Suppressor macrophage treated with lipopolysaccharide for 4 hours (primary cell): ENCODE data around the gene CLEC4C.
"Not testable (repeated sequence)": the region's sequence is repeated elsewhere in the genome, so short reads cannot be mapped to it uniquely, and the experiment has no call there.

Experiments used
- DNase-seq: peaks from one replicate; pipeline ENCODE4 v3.0.0-alpha.2; 2020

Gene CLEC4C, protein sequence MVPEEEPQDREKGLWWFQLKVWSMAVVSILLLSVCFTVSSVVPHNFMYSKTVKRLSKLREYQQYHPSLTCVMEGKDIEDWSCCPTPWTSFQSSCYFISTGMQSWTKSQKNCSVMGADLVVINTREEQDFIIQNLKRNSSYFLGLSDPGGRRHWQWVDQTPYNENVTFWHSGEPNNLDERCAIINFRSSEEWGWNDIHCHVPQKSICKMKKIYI

DNA sequence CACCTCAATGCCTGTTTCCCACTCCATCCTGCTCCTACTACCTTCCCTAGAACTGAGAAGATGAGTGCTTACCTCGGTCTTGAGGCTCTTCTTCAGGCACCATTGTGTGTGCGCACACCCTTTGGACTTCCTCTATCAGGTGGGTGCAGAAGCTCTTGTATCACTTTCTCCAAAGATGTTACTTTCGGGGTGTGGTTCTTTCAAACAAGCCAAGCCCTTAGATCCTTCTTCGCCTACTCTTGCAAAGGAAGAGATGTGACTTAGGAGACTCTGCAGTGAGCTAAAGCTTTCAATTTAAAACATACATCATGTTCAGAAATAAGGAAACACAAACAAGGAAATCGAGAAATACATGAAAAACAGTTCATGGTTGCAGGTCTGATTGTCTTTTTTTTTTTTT, at the start of gene CLEC4C:
Gene CLEC4C, minus strand, starts transcription at position 130 of the 400 bp plus-strand sequence. Its CDS starts 27 bp downstream, at position 103.
- DNase-seq: peak; percentile 48

DNA sequence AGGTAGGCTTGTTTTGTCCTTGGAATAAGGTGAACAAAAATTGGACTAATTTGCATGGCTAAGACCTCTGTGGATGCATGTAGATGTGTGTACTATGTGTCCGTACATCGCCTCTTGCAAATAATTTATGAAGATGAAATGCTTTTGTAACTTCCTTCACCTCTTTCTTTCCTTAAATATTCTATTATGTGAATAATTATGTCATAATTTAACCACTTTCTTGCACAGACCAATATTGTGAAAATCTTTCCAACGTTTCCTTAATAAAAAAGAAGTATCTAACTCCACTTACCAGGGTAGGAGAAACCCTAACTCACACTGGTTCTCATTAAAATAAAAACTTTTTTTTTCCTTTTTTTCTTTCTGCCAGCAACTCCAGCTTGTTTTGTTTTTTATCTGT, 46.0 kb upstream of the CLEC4C start:
- DNase-seq: no peak

DNA sequence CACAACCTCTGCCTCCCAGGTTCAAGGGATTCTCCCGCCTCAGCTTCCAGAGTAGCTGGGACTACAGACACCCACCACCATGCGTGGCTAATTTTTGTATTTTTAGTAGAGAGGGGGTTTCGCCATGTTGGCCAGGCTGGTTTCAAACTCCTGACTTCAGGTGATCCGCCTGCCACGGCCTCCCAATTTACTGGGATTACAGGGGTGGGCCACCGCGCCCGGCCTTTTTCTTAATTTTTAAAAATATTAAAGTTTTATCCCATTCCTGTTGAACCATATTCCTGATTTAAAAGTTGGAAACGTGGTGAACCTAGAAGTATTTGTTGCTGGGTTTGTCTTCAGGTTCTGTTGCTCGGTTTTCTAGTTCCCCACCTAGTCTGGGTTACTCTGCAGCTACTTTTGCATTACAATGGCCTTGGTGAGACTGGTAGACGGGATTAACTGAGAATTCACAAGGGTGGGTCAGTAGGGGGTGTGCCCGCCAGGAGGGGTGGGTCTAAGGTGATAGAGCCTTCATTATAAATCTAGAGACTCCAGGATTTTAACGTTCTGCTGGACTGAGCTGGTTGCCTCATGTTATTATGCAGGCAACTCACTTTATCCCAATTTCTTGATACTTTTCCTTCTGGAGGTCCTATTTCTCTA, 41.8 kb upstream of the CLEC4C start, which contains the start of gene NANOG:
Gene NANOG, plus strand, starts transcription at position 519 of the 645 bp plus-strand sequence. CDS start 213 bp downstream, outside the sequence.
- not testable (repeated sequence) for DNase-seq

DNA sequence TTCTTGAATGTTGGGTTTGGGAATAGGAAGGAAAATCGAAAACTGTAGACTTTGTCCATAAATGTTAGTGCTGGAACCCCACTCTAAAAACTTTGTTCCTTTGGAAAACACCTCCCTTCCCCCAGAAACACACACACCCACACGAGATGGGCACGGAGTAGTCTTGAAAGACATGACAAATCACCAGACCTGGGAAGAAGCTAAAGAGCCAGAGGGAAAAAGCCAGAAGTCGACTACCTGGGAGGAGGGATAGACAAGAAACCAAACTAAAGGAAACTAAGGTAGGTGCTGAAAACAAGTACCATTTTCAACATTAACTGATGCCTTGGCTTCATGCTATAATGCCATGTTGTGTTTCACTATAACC, 41.1 kb upstream of the CLEC4C start:
- no peak for DNase-seq

DNA sequence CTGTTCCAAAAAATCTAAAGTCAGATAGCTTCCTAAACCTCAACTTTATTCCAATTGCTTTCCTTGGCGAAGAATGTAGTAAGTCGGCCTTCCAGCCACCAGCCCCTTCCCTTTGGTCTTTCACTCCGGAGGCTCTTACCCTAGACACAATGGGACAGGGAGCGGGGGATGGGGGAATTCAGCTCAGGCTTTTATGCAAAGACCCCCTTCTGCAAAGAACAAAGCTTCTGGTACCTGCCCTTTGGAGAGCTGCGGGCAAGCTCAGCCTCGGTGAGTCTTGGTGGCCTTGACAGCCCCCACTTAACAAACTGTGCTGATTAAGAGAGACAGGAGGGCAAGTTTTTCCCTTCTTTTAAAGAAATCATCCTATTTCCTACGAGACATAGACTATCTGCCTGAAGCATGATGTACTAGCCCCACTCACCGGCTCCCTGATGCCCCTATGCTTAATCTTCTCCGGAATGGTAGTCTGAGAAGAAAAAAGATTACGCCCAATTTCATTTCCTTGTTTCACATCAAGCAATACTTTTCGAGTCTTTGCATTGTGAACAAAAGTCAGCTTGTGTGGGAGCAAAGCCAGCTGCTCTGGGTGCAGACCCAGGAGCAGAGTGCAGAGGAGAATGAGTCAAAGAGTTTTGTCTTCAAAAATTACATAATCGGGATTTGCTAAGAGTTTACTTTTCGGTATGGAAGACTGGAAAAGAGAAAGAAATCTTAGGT, 40.6 kb upstream of the CLEC4C start:
- DNase-seq: peak; percentile 79

DNA sequence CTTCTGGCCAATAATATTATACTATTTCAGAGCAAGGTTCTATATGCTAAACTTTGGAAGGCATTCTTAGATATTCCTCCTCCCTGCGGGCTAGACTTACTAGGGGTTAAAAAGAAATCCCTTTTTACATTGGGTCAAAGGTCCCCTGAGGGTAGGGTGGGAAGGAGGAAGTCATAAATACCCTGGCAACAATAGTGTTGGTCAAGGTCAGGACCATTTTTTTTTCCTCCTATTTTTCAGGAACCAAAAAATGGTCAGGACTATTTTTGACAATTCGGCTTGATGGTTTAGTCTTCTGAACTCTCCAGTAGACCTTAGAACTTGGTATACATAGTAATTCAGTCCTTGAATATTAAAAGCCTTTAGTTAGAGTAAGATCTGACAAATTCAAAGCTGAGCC, 37.5 kb upstream of the CLEC4C start:
- DNase-seq: no peak

DNA sequence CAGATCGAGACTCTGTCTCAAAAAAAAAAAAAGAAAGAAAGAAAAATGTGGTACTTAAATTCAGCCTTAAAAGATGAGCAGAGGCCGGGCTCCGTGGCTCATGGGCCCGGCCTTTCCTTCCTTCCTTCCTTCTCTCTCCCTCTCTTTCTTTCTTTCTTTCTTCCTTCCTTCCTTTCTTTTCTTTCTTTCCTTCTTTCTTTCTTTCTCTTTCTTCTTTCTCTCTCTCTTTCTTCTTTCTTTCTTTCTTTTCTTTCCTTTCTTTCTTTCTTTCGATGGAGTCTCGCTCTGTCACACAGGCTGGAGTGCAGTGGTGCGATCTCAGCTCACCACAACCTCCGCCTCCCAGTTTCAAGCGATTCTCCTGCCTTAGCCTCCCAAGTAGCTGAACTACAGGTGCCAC, 36.3 kb upstream of the CLEC4C start:
- not testable (repeated sequence) for DNase-seq

DNA sequence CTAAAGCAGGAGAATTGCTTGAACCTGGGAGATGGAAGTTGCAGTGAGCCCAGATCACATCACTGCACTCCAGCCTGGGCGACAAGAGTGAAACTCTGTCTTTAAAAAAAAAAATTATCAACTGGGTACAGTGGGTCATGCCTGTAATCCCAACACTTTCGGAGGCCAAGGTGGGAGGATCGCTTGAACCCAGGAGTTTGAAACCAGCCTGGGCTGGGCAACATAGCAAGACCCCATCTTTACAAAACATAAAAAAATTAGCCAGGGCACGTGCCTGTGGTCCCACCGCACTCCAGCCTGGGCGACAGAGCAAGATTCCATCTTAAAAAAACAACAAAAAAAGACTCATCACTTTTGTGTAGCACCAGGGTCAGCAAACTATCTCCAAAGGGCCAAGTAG, 34.9 kb upstream of the CLEC4C start:
- no peak for DNase-seq

DNA sequence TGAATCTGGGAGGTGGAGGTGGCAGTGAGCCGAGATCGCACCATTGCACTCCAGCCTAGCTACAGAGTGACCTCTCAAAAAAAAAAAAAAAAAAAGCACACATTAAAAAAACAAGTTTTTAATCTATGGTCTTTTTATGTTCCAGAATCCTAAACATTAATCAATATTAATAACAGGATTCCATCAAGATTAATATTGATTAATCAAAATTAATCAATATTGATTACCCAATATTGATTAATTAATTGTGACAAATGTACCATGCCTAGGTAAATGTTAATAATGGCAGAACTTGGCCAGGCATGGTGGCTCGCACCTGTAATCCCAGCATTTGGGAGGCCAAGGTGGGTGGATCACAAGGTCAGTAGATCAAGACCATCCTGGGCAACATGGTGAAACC, 34.1 kb upstream of the CLEC4C start:
- no peak for DNase-seq

DNA sequence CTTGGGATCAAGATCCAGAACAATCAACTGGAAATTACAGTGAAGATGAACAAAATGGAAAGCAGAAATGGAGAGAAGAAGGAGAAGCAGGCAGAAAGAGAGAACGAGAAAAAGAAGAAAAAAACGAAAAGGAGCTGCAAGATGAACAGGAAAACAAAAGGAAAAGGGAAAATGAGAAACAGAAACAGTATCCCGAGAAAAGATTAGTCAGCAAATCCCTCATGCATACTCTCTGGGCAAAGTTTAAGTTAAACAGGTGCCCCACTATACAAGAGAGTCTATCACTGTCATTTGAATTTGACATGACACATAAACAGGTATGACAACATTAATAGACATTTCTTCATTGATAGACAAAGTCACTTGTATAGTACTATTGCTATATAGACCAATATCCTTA, 22.8 kb upstream of the CLEC4C start:
- no peak for DNase-seq

DNA sequence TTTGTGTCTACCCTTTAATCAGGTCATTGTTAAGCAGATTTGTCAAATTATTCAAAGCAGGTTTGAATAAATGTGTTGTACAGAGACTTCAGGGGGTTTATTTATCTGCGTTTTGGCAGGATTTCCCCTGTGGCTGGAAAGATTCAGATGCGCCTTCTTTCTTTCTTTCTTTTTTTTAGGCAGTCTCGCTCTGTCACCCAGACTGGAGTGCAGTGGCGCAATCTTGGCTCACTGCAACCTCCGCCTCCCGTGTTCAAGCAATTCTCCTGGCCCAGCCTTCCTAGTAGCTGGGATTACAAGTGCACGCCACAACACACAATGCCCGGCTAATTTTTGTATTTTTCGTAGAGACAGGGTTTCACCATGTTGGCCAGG, 11.6 kb upstream of the CLEC4C start:
- DNase-seq: peak; percentile 5

DNA sequence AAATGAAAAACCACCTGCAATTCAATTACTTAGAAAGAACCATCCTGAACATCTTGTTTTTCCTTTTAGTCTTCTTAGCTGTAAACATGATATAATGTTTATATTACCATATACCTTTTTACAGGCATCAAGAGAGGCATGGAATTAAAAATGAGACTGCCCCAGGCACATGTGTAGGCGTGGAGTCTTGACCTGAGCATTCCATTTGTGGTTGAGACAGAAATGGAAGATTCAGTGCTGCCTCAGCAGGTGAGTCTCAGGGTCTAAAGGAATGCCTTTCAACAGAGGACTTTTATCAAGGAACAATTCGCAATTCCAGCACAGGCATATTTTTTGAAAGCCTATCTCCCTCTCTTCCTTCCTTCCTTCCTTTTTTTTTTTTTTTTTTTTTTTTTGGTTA, 9.8 kb upstream of the CLEC4C start:
- DNase-seq: no peak

DNA sequence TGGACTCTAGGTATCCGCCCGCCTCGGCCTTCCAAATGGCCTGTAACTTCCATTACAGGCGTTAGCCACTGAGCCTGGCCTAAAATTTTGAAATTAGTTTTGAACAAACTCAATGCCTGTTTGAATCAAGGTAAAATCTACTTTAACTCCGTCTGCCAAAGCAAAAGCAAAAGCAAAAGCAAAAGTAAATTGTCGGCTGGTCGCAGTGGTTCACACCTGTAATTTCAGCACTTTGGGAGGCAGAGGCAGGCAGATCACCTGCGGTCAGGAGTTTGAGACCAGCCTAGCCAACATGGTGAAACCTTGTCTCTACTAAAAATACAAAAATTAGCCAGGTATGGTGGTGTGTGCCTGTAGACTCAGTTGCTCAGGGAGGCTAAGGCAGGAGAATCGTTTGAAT, 8.5 kb upstream of the CLEC4C start:
- DNase-seq: not testable (repeated sequence)

DNA sequence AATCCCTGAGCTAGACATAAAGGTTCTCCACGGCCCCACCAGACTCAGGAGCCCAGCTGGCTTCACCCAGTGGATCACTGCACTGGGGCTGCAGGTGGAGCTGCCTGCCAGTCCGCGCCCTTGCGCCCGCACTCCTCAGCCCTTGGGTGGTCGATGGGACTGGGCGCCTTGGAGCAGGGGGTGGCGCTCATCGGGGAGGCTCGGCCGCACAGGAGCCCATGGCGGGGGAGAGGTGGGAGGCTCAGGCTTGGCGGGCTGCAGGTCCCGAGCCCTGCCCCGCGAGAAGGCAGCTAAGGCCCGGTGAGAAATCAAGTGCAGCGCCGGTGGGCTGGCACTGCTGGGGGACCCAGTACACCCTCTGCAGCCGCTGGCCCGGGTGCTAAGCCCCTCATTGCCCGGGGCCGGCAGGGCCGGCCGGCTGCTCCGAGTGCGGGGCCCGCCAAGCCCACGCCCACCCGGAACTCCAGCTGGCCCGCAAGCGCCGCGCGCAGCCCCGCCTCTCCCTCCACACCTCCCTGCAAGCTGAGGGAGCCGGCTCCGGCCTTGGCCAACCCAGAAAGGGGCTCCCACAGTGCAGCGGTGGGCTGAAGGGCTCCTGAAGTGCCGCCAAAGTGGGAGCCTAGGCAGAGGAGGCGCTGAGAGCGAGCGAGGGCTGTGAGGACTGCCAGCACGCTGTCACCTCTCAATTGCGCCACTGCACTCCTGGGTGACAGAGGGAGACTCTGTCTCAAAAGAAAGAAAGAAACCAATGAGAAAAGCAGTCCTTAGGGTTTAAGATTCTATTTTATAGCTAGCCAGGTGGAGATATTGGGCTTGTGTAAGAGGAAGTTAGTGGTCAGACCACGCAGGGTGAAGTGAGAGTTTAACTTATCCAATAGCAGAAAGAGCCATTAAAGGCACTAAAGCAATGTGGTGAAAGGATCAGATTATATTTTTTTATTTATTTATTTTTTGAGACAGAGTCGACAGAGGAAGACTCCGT, 5.1 kb upstream of the CLEC4C start:
- not testable (repeated sequence) for DNase-seq

DNA sequence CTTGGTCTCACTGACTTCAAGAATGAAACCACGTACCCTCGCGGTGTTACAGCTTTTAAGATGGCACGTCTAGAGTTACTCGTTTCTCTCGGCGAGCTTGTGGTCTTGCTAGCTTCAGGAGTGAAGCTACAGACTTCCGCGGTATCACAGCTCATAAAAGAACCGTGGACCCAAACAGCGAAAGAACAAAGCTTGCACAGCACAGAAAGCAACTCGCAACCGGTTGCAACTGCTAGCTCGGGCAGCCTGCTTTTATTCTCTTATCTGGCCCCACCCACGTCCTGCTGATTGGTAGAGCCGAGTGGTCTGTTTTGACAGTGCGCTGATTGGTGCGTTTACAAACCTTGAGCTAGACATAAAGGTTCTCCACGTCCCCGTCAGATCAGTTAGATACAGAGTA, 4.2 kb upstream of the CLEC4C start:
- no peak for DNase-seq

DNA sequence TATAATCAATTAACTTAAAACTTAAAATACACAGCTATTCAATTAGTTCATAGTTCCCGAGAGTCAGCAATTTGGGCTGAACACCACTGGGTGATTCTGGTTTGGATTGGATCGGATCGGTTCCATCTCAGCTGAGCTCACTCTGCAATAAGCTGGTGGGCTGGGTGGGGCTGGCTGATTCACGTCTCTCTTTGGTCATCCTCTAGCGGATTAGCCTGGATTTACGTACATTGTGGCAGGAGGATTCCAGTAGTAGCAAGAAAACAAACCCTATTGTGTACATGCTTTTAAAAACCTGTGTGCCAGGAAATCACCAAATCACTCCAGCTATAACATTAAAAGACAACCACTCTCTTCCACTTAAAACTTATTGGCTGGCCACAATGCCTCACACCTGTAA, 3.2 kb upstream of the CLEC4C start:
- DNase-seq: no peak

DNA sequence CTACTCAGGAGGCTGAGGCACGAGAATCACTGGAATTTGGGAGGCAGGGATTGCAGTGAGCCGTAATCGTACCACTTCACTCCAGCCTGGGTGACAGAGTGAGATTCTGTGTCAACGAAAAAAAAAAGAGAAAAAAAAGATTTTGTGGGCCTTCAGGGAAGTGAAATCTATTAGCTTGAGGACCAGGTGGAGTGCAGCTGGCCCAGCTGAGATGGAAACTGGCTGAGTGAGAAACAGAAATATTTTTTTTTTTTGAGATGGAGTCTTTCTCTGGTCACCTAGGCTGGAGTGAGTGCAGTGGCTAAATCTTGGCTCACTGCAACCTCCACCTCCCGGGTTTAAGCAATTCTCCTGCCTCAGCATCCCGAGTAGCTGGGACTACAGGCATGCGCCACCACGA, 2.3 kb upstream of the CLEC4C start:
- no peak for DNase-seq

DNA sequence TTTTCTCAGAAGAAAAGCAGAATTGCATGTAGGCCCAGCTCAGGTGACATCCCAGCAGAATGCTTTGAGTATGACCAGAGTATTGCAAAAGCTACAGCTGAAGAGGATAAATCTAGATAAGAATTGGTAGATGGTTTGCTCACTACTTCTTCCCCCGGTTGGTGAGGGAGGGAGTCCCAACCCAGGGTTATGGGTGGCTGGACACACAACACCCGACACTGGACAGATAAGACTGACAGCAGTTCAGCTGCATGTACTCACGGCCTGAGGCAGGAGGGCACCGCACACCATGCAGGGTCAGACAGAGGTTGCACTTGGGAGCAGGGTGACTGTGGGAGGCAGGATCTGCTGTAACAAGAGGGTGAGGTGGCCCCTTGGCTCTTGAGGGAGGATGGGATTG, 1.7 kb upstream of the CLEC4C start:
- no peak for DNase-seq

DNA sequence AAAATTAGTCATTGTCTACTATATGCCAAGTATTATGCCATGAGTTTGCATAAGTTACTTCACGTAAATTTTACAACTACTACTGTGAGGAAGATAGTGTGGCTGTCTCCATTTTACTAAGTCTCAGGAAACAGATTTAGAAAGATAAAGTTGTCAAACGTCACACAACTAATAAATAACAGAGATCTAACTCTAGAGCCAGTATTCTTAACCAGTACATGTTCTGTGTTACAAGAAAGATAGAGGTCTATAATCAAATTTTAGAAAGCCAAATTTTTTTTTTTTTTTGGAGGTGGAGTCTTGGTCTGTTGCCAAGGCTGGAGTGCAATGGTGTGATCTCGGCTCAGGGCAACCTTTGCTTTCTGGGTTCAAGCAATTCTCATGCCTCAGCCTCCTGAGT, 14.2 kb downstream of the CLEC4C start:
- DNase-seq: no peak

DNA sequence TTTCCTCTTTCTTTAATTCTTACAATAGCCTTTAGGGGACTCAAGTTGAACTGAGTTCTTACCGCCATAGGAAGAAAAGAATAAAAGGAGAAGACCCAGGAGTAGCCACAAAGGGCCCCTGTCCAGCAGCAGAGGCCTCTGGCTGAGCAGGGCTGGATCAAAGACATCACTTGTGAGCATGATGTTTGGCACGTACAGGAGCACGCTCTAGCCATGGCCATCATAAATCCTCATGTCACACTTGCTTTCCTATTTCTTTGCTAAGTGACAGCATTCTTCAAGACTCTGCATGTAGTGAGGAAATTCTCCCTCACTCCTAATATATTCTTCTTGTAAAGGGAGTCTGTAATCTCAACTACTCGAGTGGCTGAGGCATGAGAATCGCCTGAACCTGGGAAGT, 15.7 kb downstream of the CLEC4C start:
- DNase-seq: no peak

DNA sequence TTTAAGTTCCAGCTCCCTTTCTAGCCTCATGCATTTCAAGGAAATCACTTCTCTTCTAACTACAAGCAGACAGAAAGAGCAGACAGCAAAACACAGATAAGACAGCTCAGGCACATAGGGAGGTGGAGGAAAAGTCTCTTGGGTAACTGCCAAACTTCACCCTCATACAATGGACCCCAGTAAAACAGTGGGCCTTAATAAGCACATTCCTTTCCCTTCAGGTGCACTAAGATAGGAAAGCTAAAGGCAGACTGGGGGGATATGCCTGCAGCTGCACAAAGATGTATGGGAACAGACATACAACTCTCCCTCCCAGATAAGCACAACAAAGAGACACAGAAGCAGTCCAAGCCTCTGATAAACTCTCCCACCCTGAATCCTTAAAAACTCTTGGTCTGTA, 16.2 kb downstream of the CLEC4C start:
- not testable (repeated sequence) for DNase-seq

DNA sequence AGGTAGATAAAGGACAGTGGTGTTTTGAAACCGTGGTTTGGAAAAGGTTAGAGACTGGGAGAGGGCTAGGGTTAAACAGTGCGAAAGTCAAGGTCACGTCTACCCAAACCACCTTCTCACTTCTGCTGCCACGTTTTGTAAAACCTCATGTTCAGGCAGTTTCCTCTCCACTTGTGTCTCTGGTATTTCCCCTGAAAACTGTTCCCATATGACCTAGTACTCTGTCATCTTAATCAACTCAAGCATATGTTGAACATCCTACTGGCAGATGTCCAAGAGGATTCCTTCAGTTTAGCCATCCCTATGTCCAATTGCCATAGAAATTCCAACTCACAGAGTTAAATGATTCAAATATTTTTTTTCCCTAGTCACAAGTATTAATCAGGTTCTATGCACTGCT, 17.4 kb downstream of the CLEC4C start:
- DNase-seq: peak; percentile 10

DNA sequence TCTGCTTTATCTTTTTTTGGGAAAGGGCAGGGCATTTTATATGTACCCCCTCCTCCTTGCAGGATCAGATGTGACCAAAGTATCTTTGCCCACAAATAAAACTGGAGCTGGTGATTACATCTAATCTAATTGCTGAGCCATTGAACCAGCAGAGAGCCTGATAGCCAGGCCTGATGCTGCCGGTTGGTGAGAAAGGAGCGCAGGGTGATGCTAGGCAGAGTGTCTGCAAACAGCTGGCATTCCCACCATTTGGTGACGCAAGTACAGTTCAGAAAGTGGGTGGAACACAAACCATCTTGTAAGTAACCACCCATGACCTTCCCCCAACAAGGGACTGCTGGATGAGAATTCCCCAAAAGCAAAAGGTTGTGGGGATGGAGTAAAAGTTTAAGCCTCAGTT, 23.2 kb downstream of the CLEC4C start:
- DNase-seq: no peak
